GM18505 (cell line): Measurements from ENCODE around the gene GPR137.

Experiments
- ATAC-seq: cut with Tn5 transposase; IDR thresholded peaks from one replicate; pipeline ENCODE4 v1.9.1; 2021; ENCODE audit not compliant: unreplicated experiment
- POLR2A ChIP-seq: IDR thresholded peaks from 4 replicates; pipeline ENCODE4 v1.6.1; 2011; ENCODE audit warnings: borderline replicate concordance; ENCODE audit not compliant: insufficient read depth, insufficient read length; ENCODE audit errors: extremely low read depth

The GPR137 gene

GRCh38 chr11:64275841-64276240, 9.8 kb upstream of the GPR137 start:
- ATAC-seq: no peak
- no peak for TF ChIP-seq POLR2A

GRCh38 chr11:64276653-64277431, 8.8 kb upstream of the GPR137 start:
- no peak for ATAC-seq
- no peak for TF ChIP-seq POLR2A

GRCh38 chr11:64278576-64279190, 7.0 kb upstream of the GPR137 start:
- ATAC-seq: no peak

GRCh38 chr11:64281957-64282770, 3.5 kb upstream of the GPR137 start:
- no peak for TF ChIP-seq POLR2A
- ATAC-seq: no peak

More at GRCh38 chr11:64278576-64279190, 7.0 kb upstream of the GPR137 start:
- no peak for TF ChIP-seq POLR2A

GRCh38 chr11:64283092-64283491, 2.6 kb upstream of the GPR137 start:
- TF ChIP-seq POLR2A: no peak
- ATAC-seq: no peak

- ATAC-seq: peak; percentile 53
- TF ChIP-seq POLR2A: peak; percentile 56
These were observed 1.3 kb upstream of the GPR137 start, which contains the start of gene BAD for GRCh38 chr11:64284048-64284961. TSS of gene BAD (minus strand) at chr11:64284665. CDS start at chr11:64284368, 297 bp downstream.

- TF ChIP-seq POLR2A: no peak
- ATAC-seq: no peak
These were observed 495 bp downstream of the GPR137 start for GRCh38 chr11:64285885-64286800.

GRCh38 chr11:64286801-64287159, 1.1 kb downstream of the GPR137 start:
- no peak for TF ChIP-seq POLR2A

GRCh38 chr11:64287676-64288352, 2.2 kb downstream of the GPR137 start:
- ATAC-seq: no peak

More at GRCh38 chr11:64286801-64287159, 1.1 kb downstream of the GPR137 start:
- no peak for ATAC-seq

GRCh38 chr11:64288353-64288750, 2.7 kb downstream of the GPR137 start:
- no peak for TF ChIP-seq POLR2A
- no peak for ATAC-seq

More at GRCh38 chr11:64287676-64288352, 2.2 kb downstream of the GPR137 start:
- no peak for TF ChIP-seq POLR2A

GRCh38 chr11:64289002-64289564, 3.4 kb downstream of the GPR137 start:
- no peak for TF ChIP-seq POLR2A
- ATAC-seq: no peak
